A673 (cell line): ENCODE measurements around the gene TFG.

ENCODE experiments used
- CTCF ChIP-seq: fragments of 300-800, 200-600 bp; sonication (generic); conservative IDR thresholded peaks from 2 replicates; pipeline ENCODE4 v1.5.1; 2017; ENCODE audit warnings: low read depth, mild to moderate bottlenecking, antibody characterized with exemption, low read length, moderate library complexity, mixed read lengths
- EZH2 ChIP-seq: fragments of 200-600 bp; sonication (generic); IDR thresholded peaks from 2 replicates; pipeline ENCODE4 v1.6.1; 2017; ENCODE audit warnings: borderline replicate concordance, low read depth, mild to moderate bottlenecking, mixed read lengths, antibody characterized with exemption, low read length; ENCODE audit not compliant: poor library complexity, severe bottlenecking

GRCh38 chr3:100780071-100780622, 70.9 kb downstream of the TFG start:
- no peak for TF ChIP-seq EZH2
- TF ChIP-seq CTCF: no peak
